H1 (cell line): Measurements from ENCODE around the gene RHEX. TPM values are rescaled to one million over a fixed set of nuclear protein-coding genes. Genes with fewer than 3 reads are reported as not detected.

Experiments used
- SIN3A ChIP-seq, 2 experiments: IDR thresholded peaks in 1 of 2; conservative IDR thresholded peaks in 1 of 2; 2 replicates each; pipeline ENCODE4 v1.6.1; 2011 to 2012; ENCODE audit warnings: low read length in 2 of 2, improper control_type of control experiment in 1 of 2, low read depth in 1 of 2, mild to moderate bottlenecking in 1 of 2
- TCF12 ChIP-seq: IDR thresholded peaks from 2 replicates; pipeline ENCODE4 v1.6.1; 2011; ENCODE audit warnings: low read depth, mild to moderate bottlenecking, low read length
- polyA plus RNA-seq, 7 experiments: library from polyadenylated mRNA; depleted of rRNA in 3 of 7; stranded (reverse) in 5 of 7; unstranded in 2 of 7; fragments of >200 nt in 5 of 7; fragments of 200-250 nt in 2 of 7; gene quantifications; 1 replicate in 5 of 7; 2 replicates in 1 of 7; 4 replicates in 1 of 7; pipeline versions ENCODE4 v1.2.1 to v1.2.3, GENCODE V29; 2011 to 2013; ENCODE audit warnings: missing spikeins in 2 of 7, mixed read lengths in 2 of 7
- total RNA-seq: library from RNA; stranded (reverse); fragmentation: NEBNext Ultra II Directional; extraction: Animal tissue kit (Norgen Biotek cat#: 25700); gene quantifications from 2 replicates; pipeline ENCODE4 v1.2.1, GENCODE V29; 2021

Gene RHEX
- total and polyA plus RNA-seq, 2 of the 8 experiments (the other 6 are each of a cell fraction or from before 2014, with no cell fraction given): not detected

- TF ChIP-seq SIN3A (conservative IDR thresholded peaks at IDR 0.05 in 1 of 2, IDR thresholded peaks at IDR 0.05 in 1 of 2; ENCODE audit: low read depth in 1 of 2, low read length in 2 of 2) (no peak), TCF12 (no peak)
These were observed 42.9 kb upstream of the RHEX start (continued) for GRCh38 chr1:206010060-206010459.
